ENCODE data around the gene CLOCK. TPM values are rescaled to one million over a fixed set of nuclear protein-coding genes. Genes with fewer than 3 reads are reported as not detected.

Gene CLOCK
- total and polyA plus RNA-seq, 10 of the 15 experiments (the other 5 are each of a cell fraction or from before 2014, with no cell fraction given), result 2.8 to 11.7 (median 10.4) TPM

- peak; percentile 70 for TF ChIP-seq NKRF (conservative IDR thresholded peaks at IDR 0.05)
- TF ChIP-seq YY1 (IDR thresholded peaks at IDR 0.05; ENCODE audit: low read depth, low read length), result peak; percentile 12; the same call in 1 of the 2 replicates
- TF ChIP-seq IKZF1 (conservative IDR thresholded peaks at IDR 0.05), result peak; percentile 85
- TF ChIP-seq NBN (IDR thresholded peaks at IDR 0.05), result 0 out of 2 replicates have a peak, but pooled peaks have one; percentile 28
- TF ChIP-seq DPF2 (IDR thresholded peaks at IDR 0.05), result peak; percentile 55
- no peak for TF ChIP-seq ZBTB11 (CRISPR knock-in tag; IDR thresholded peaks at IDR 0.05)
- TF ChIP-seq BHLHE40 (IDR thresholded peaks at IDR 0.05; ENCODE audit: borderline replicate concordance in 1 of 2, low read depth in 2 of 2, low read length in 1 of 2), result peak; percentile 13 to 58; a peak in 2 of 4 replicates
- TF ChIP-seq ZNF24 (IDR thresholded peaks at IDR 0.05), result no peak
- TF ChIP-seq POLR2A (IDR thresholded peaks at IDR 0.05; ENCODE audit: low read depth, low read length), result peak; percentile 74
- peak; percentile 33; the same call in 1 of the 2 replicates for TF ChIP-seq NR2F1 (conservative IDR thresholded peaks at IDR 0.05)
- TF ChIP-seq MTA3 (IDR thresholded peaks at IDR 0.05; ENCODE audit: borderline replicate concordance, low read length), result no peak
- peak; percentile 79; the same call in 1 of the 2 replicates for TF ChIP-seq ZNF207 (IDR thresholded peaks at IDR 0.05; ENCODE audit: borderline replicate concordance)
- TF ChIP-seq GATAD2B (conservative IDR thresholded peaks at IDR 0.05; ENCODE audit: low read depth), result peak; percentile 55; the same call in 1 of the 2 replicates
- TF ChIP-seq, protein P1, sequence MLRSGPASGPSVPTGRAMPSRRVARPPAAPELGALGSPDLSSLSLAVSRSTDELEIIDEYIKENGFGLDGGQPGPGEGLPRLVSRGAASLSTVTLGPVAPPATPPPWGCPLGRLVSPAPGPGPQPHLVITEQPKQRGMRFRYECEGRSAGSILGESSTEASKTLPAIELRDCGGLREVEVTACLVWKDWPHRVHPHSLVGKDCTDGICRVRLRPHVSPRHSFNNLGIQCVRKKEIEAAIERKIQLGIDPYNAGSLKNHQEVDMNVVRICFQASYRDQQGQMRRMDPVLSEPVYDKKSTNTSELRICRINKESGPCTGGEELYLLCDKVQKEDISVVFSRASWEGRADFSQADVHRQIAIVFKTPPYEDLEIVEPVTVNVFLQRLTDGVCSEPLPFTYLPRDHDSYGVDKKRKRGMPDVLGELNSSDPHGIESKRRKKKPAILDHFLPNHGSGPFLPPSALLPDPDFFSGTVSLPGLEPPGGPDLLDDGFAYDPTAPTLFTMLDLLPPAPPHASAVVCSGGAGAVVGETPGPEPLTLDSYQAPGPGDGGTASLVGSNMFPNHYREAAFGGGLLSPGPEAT (IDR thresholded peaks at IDR 0.05; ENCODE audit: low read depth), result peak; percentile 33; the same call in 1 of the 2 replicates
- TF ChIP-seq MEF2A (IDR thresholded peaks at IDR 0.05; ENCODE audit: insufficient read depth, low read depth, low read length), result 0 out of 2 replicates have a peak, but pooled peaks have one; percentile 20
- TF ChIP-seq TCF7 (IDR thresholded peaks at IDR 0.05; ENCODE audit: borderline replicate concordance), result no peak
- TF ChIP-seq IKZF2 (IDR thresholded peaks at IDR 0.05), result peak; percentile 42 to 54; a peak in 3 of 4 replicates
- TF ChIP-seq TAF1 (IDR thresholded peaks at IDR 0.05; ENCODE audit: borderline replicate concordance, low read depth, low read length), result 0 out of 2 replicates have a peak, but pooled peaks have one; percentile 33
- TF ChIP-seq KDM1A (IDR thresholded peaks at IDR 0.05; ENCODE audit: borderline replicate concordance), result no peak
- peak; percentile 77 for TF ChIP-seq EED (IDR thresholded peaks at IDR 0.05; ENCODE audit: low read depth)
- TF ChIP-seq SMAD5 (IDR thresholded peaks at IDR 0.05; ENCODE audit: low read depth), result 0 out of 2 replicates have a peak, but pooled peaks have one; percentile 62
These were observed at the start of gene CLOCK (continued) for GRCh38 chr4:55546756-55547465.
